H1 (cell line): Measurements from ENCODE around the gene CACNA1G.

Experiments
- TCF12 ChIP-seq: IDR thresholded peaks from 2 replicates; pipeline ENCODE4 v1.6.1; 2011; ENCODE audit warnings: low read depth, mild to moderate bottlenecking, low read length
- TF ChIP-seq, protein P1 (sequence below), 3 experiments: IDR thresholded peaks; 1 replicate in 2 of 3; 2 replicates in 1 of 3; pipeline versions ENCODE4 v1.5.1 to v1.6.1; 2011; ENCODE audit warnings: low read length in 3 of 3, mild to moderate bottlenecking in 3 of 3, inconsistent platforms in 2 of 3, low read depth in 1 of 3, moderate library complexity in 1 of 3; ENCODE audit not compliant: insufficient read depth in 1 of 3; ENCODE audit errors: control extremely low read depth in 1 of 3

DNA sequence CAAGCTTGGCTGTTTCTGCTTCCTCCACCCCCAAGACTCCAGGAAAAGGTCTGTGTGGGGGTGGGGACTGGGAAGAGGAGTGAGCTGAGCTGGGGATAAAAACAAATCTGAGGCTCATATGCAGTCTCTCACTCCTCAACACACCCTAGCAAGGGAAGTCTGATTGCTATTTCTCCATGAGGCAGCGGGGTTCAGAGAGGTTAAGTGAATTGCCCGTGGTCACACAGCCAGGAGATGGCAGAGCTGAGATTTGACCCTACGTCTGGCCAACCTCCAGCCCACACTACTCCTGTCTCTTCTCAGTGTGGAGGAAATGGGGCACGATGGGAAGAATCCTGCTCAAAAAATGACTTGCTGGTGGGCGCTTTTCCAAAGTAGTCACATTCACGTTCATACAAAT, 69.4 kb downstream of the CACNA1G start:
- TF ChIP-seq, protein P1, sequence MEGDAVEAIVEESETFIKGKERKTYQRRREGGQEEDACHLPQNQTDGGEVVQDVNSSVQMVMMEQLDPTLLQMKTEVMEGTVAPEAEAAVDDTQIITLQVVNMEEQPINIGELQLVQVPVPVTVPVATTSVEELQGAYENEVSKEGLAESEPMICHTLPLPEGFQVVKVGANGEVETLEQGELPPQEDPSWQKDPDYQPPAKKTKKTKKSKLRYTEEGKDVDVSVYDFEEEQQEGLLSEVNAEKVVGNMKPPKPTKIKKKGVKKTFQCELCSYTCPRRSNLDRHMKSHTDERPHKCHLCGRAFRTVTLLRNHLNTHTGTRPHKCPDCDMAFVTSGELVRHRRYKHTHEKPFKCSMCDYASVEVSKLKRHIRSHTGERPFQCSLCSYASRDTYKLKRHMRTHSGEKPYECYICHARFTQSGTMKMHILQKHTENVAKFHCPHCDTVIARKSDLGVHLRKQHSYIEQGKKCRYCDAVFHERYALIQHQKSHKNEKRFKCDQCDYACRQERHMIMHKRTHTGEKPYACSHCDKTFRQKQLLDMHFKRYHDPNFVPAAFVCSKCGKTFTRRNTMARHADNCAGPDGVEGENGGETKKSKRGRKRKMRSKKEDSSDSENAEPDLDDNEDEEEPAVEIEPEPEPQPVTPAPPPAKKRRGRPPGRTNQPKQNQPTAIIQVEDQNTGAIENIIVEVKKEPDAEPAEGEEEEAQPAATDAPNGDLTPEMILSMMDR (IDR thresholded peaks at IDR 0.05; ENCODE audit: control extremely low read depth in 1 of 3, insufficient read depth in 1 of 3, low read depth in 1 of 3, low read length in 3 of 3), result no peak
- TF ChIP-seq TCF12, result no peak
